ENCODE measurements around the gene SP3. TPM values are rescaled to one million over a fixed set of nuclear protein-coding genes. Genes with fewer than 3 reads are reported as not detected.

The SP3 gene
- total RNA-seq, 2 donors from 2014 or later = 89.5 to 99.5 TPM

GRCh38 chr2:173938700-173939384, 26.3 kb downstream of the SP3 start:
- Mint-ChIP-seq H3K27ac (no peak overlapping the region), H3K4me1 (ENCODE audit: low read depth in 2 of 2) (peaks cover 42 to 50% of the 10 kb centered on the region in 2 donors), H3K36me3 (peaks cover 10% of the 10 kb centered on the region), H3K27me3 (no peaks in the 10 kb centered on the region), H3K4me3 (no peak overlapping the region), H3K9me3 (no peaks in the 10 kb centered on the region)
- DNase-seq (ENCODE audit: low spot score) (no peak), ATAC-seq (no peak)

- no peaks in the 10 kb centered on the region for H3K27me3 Mint-ChIP-seq
- H3K27ac Mint-ChIP-seq = no peak overlapping the region
- H3K9me3 Mint-ChIP-seq = no peaks in the 10 kb centered on the region
- no peak for ATAC-seq
- peaks cover 21 to 22% of the 10 kb centered on the region in 2 donors for H3K4me1 Mint-ChIP-seq (ENCODE audit: low read depth in 2 of 2)
- H3K36me3 Mint-ChIP-seq = no peaks in the 10 kb centered on the region
- no peak for DNase-seq (ENCODE audit: low spot score)
- no peak overlapping the region for H3K4me3 Mint-ChIP-seq
Measured at GRCh38 chr2:173935305-173935704, 29.9 kb downstream of the SP3 start.

GRCh38 chr2:173934895-173935294, 30.3 kb downstream of the SP3 start:
- Mint-ChIP-seq H3K36me3 (no peaks in the 10 kb centered on the region), H3K4me1 (ENCODE audit: low read depth in 2 of 2) (peaks cover 20 to 21% of the 10 kb centered on the region in 2 donors), H3K9me3 (no peaks in the 10 kb centered on the region), H3K27ac (no peak overlapping the region), H3K4me3 (no peak overlapping the region), H3K27me3 (no peaks in the 10 kb centered on the region)
- no peak for DNase-seq (ENCODE audit: low spot score)
- ATAC-seq = no peak

GRCh38 chr2:173931751-173932150, 33.4 kb downstream of the SP3 start:
- Mint-ChIP-seq H3K4me3 (no peak overlapping the region), H3K27me3 (no peaks in the 10 kb centered on the region), H3K4me1 (ENCODE audit: low read depth in 2 of 2) (peaks cover 22 to 28% of the 10 kb centered on the region in 2 donors), H3K27ac (peak overlapping the region in 1 of 2 donors; percentile 14), H3K36me3 (peaks cover 6% of the 10 kb centered on the region), H3K9me3 (no peaks in the 10 kb centered on the region)
- DNase-seq (ENCODE audit: low spot score) (no peak), ATAC-seq (no peak)

GRCh38 chr2:173929441-173929840, 35.7 kb downstream of the SP3 start:
- Mint-ChIP-seq H3K27me3 (no peaks in the 10 kb centered on the region), H3K4me1 (ENCODE audit: low read depth in 2 of 2) (peaks cover 35 to 40% of the 10 kb centered on the region in 2 donors), H3K27ac (peak overlapping the region in 1 of 2 donors; percentile 15), H3K4me3 (no peak overlapping the region), H3K9me3 (no peaks in the 10 kb centered on the region), H3K36me3 (peaks cover 6% of the 10 kb centered on the region)
- no peak for ATAC-seq
- no peak for DNase-seq (ENCODE audit: low spot score)

GRCh38 chr2:173926875-173927274, 38.3 kb downstream of the SP3 start:
- Mint-ChIP-seq H3K4me1 (ENCODE audit: low read depth in 2 of 2) (peaks cover 49 to 53% of the 10 kb centered on the region in 2 donors), H3K4me3 (no peak overlapping the region), H3K36me3 (peaks cover 6% of the 10 kb centered on the region), H3K27me3 (no peaks in the 10 kb centered on the region), H3K27ac (no peak overlapping the region), H3K9me3 (no peaks in the 10 kb centered on the region)
- DNase-seq (ENCODE audit: low spot score) (no peak), ATAC-seq (no peak)

- Mint-ChIP-seq H3K4me1 (ENCODE audit: low read depth in 2 of 2) (peaks cover 48 to 54% of the 10 kb centered on the region in 2 donors), H3K27me3 (no peaks in the 10 kb centered on the region), H3K36me3 (peaks cover 5% of the 10 kb centered on the region), H3K4me3 (no peak overlapping the region), H3K9me3 (no peaks in the 10 kb centered on the region), H3K27ac (peak overlapping the region; percentile 56 to 58)
- ATAC-seq (no peak), DNase-seq (ENCODE audit: low spot score) (no peak)
Measured at GRCh38 chr2:173924285-173924684, 40.9 kb downstream of the SP3 start.

- DNase-seq (ENCODE audit: low spot score) = no peak
- Mint-ChIP-seq H3K4me1 (ENCODE audit: low read depth in 2 of 2) (peaks cover 44 to 55% of the 10 kb centered on the region in 2 donors), H3K4me3 (no peak overlapping the region), H3K9me3 (no peaks in the 10 kb centered on the region), H3K36me3 (peaks cover 9% of the 10 kb centered on the region), H3K27me3 (no peaks in the 10 kb centered on the region), H3K27ac (no peak overlapping the region)
- no peak for ATAC-seq
Measured at GRCh38 chr2:173922760-173923159, 42.4 kb downstream of the SP3 start.

GRCh38 chr2:173922068-173922467, 43.1 kb downstream of the SP3 start:
- H3K9me3 Mint-ChIP-seq = no peaks in the 10 kb centered on the region
- H3K27me3 Mint-ChIP-seq = no peaks in the 10 kb centered on the region
- peaks cover 44 to 55% of the 10 kb centered on the region in 2 donors for H3K4me1 Mint-ChIP-seq (ENCODE audit: low read depth in 2 of 2)
- peaks cover 10% of the 10 kb centered on the region for H3K36me3 Mint-ChIP-seq
- ATAC-seq (no peak), DNase-seq (ENCODE audit: low spot score) (no peak)
- no peak overlapping the region for H3K4me3 Mint-ChIP-seq
- H3K27ac Mint-ChIP-seq = peak overlapping the region in 1 of 2 donors; percentile 13

- H3K36me3 Mint-ChIP-seq = peaks cover 35% of the 10 kb centered on the region
- H3K4me1 Mint-ChIP-seq (ENCODE audit: low read depth in 2 of 2) = peaks cover 19 to 20% of the 10 kb centered on the region in 2 donors
- no peaks in the 10 kb centered on the region for H3K27me3 Mint-ChIP-seq
- no peak for ATAC-seq
- no peak overlapping the region for H3K27ac Mint-ChIP-seq
- DNase-seq (ENCODE audit: low spot score) = no peak
- no peaks in the 10 kb centered on the region for H3K9me3 Mint-ChIP-seq
- no peak overlapping the region for H3K4me3 Mint-ChIP-seq
Measured at GRCh38 chr2:173914055-173914927, 50.9 kb downstream of the SP3 start.

- no peak for ATAC-seq
Measured at GRCh38 chr2:173909846-173910245, 55.3 kb downstream of the SP3 start.

GRCh38 chr2:173906626-173907025, 58.5 kb downstream of the SP3 start:
- H3K4me1 Mint-ChIP-seq (ENCODE audit: low read depth in 2 of 2) = peaks cover 0 to 2% of the 10 kb centered on the region in 2 donors
- H3K4me3 Mint-ChIP-seq = no peak overlapping the region
- ATAC-seq = no peak
- no peaks in the 10 kb centered on the region for H3K9me3 Mint-ChIP-seq
- peaks cover 25% of the 10 kb centered on the region for H3K36me3 Mint-ChIP-seq
- DNase-seq (ENCODE audit: low spot score) = no peak
- H3K27ac Mint-ChIP-seq = no peak overlapping the region
- no peaks in the 10 kb centered on the region for H3K27me3 Mint-ChIP-seq

More at GRCh38 chr2:173909846-173910245, 55.3 kb downstream of the SP3 start:
- no peak for DNase-seq (ENCODE audit: low spot score)
- Mint-ChIP-seq H3K27me3 (no peaks in the 10 kb centered on the region), H3K4me3 (no peak overlapping the region), H3K27ac (peak overlapping the region in 1 of 2 donors; percentile 21), H3K36me3 (peaks cover 33% of the 10 kb centered on the region), H3K4me1 (ENCODE audit: low read depth in 2 of 2) (peaks cover 7 to 14% of the 10 kb centered on the region in 2 donors), H3K9me3 (no peaks in the 10 kb centered on the region)

GRCh38 chr2:173903601-173904394, 61.4 kb downstream of the SP3 start:
- peaks cover 0 to 5% of the 10 kb centered on the region in 2 donors for H3K4me1 Mint-ChIP-seq (ENCODE audit: low read depth in 2 of 2)
- H3K9me3 Mint-ChIP-seq = no peaks in the 10 kb centered on the region
- H3K27ac Mint-ChIP-seq = peak overlapping the region in 1 of 2 donors; percentile 6
- H3K4me3 Mint-ChIP-seq = no peak overlapping the region
- DNase-seq (ENCODE audit: low spot score) (no peak), ATAC-seq (no peak)
- H3K27me3 Mint-ChIP-seq = no peaks in the 10 kb centered on the region
- peaks cover 13% of the 10 kb centered on the region for H3K36me3 Mint-ChIP-seq

Measured in natural killer cell treated with Interleukin-12 subunit alpha and Interleukin-12 subunit beta and Interleukin-15 and Interleukin-18, amount 100 ng/mL, for 72 hours (primary cell).